GM21619 (cell line): ENCODE results near the gene FBXW2.

Source experiments
- ATAC-seq: cut with Tn5 transposase; IDR thresholded peaks from one replicate; pipeline ENCODE4 v1.9.1; 2021; ENCODE audit not compliant: unreplicated experiment

The FBXW2 gene

GRCh38 chr9:120745278-120745677 lies 47.9 kb downstream of the FBXW2 start:
- no peak for ATAC-seq

- ATAC-seq, result no peak
Measured at GRCh38 chr9:120742951-120743416, 50.2 kb downstream of the FBXW2 start.

GRCh38 chr9:120741701-120742100 lies 51.5 kb downstream of the FBXW2 start:
- ATAC-seq, result no peak

- no peak for ATAC-seq
Measured at GRCh38 chr9:120741191-120741590, 52.0 kb downstream of the FBXW2 start.

GRCh38 chr9:120740132-120740531 lies 53.1 kb downstream of the FBXW2 start:
- ATAC-seq, result no peak

GRCh38 chr9:120737416-120738165 lies 55.6 kb downstream of the FBXW2 start:
- ATAC-seq, result no peak

GRCh38 chr9:120736881-120737280 lies 56.3 kb downstream of the FBXW2 start:
- ATAC-seq, result no peak

GRCh38 chr9:120735415-120736126 lies 57.6 kb downstream of the FBXW2 start:
- no peak for ATAC-seq

GRCh38 chr9:120734607-120735410 lies 58.4 kb downstream of the FBXW2 start:
- ATAC-seq, result no peak

GRCh38 chr9:120733190-120733589 lies 60.0 kb downstream of the FBXW2 start:
- no peak for ATAC-seq

GRCh38 chr9:120730654-120731514 lies 62.3 kb downstream of the FBXW2 start:
- no peak for ATAC-seq

GRCh38 chr9:120729791-120730241 lies 63.4 kb downstream of the FBXW2 start:
- no peak for ATAC-seq

GRCh38 chr9:120726484-120726883 lies 66.7 kb downstream of the FBXW2 start:
- ATAC-seq, result no peak

- ATAC-seq, result no peak
Measured at GRCh38 chr9:120725907-120726306, 67.3 kb downstream of the FBXW2 start.

GRCh38 chr9:120724757-120725400 lies 68.3 kb downstream of the FBXW2 start:
- no peak for ATAC-seq

- ATAC-seq, result no peak
Measured at GRCh38 chr9:120723565-120723964, 69.7 kb downstream of the FBXW2 start.

GRCh38 chr9:120720404-120720803 lies 72.8 kb downstream of the FBXW2 start:
- ATAC-seq, result no peak

GRCh38 chr9:120718316-120718715 lies 74.9 kb downstream of the FBXW2 start:
- no peak for ATAC-seq

- ATAC-seq, result no peak
Measured at GRCh38 chr9:120717176-120717575, 76.0 kb downstream of the FBXW2 start.

- ATAC-seq, result no peak
Measured at GRCh38 chr9:120716483-120716882, 76.7 kb downstream of the FBXW2 start.
